CD4-positive, alpha-beta T cell treated with Interleukin-10 for 1 hour (primary cell): Measurements from ENCODE around the gene BCAN.
A peak's percentile ranks its signal among the peaks of the same experiment; 100 is the strongest.
"Not testable (repeated sequence)": the region's sequence is repeated elsewhere in the genome, so short reads cannot be mapped to it uniquely, and the experiment has no call there.

Experiments
- DNase-seq: peaks from one replicate; pipeline ENCODE4 v3.0.0-alpha.2; 2020

The BCAN gene, protein sequence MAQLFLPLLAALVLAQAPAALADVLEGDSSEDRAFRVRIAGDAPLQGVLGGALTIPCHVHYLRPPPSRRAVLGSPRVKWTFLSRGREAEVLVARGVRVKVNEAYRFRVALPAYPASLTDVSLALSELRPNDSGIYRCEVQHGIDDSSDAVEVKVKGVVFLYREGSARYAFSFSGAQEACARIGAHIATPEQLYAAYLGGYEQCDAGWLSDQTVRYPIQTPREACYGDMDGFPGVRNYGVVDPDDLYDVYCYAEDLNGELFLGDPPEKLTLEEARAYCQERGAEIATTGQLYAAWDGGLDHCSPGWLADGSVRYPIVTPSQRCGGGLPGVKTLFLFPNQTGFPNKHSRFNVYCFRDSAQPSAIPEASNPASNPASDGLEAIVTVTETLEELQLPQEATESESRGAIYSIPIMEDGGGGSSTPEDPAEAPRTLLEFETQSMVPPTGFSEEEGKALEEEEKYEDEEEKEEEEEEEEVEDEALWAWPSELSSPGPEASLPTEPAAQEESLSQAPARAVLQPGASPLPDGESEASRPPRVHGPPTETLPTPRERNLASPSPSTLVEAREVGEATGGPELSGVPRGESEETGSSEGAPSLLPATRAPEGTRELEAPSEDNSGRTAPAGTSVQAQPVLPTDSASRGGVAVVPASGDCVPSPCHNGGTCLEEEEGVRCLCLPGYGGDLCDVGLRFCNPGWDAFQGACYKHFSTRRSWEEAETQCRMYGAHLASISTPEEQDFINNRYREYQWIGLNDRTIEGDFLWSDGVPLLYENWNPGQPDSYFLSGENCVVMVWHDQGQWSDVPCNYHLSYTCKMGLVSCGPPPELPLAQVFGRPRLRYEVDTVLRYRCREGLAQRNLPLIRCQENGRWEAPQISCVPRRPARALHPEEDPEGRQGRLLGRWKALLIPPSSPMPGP

DNA sequence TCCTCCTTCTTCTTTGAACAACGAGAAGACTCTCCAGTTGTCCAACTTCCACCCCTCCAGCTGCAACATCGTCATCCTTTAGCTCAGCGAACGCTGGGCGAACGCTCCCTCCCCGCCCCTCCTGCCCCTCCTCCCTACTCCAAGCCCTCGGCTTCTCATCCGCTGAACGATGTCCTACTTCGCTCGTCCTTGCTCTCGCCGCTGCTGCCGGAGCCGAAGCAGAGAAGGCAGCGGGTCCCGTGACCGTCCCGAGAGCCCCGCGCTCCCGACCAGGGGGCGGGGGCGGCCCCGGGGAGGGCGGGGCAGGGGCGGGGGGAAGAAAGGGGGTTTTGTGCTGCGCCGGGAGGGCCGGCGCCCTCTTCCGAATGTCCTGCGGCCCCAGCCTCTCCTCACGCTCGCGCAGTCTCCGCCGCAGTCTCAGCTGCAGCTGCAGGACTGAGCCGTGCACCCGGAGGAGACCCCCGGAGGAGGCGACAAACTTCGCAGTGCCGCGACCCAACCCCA lies at the start of gene BCAN:
TSS of gene BCAN (plus strand) at position 357 of the 504 bp plus-strand sequence. CDS start 3,938 bp downstream, outside the sequence.
- DNase-seq: no peak

DNA sequence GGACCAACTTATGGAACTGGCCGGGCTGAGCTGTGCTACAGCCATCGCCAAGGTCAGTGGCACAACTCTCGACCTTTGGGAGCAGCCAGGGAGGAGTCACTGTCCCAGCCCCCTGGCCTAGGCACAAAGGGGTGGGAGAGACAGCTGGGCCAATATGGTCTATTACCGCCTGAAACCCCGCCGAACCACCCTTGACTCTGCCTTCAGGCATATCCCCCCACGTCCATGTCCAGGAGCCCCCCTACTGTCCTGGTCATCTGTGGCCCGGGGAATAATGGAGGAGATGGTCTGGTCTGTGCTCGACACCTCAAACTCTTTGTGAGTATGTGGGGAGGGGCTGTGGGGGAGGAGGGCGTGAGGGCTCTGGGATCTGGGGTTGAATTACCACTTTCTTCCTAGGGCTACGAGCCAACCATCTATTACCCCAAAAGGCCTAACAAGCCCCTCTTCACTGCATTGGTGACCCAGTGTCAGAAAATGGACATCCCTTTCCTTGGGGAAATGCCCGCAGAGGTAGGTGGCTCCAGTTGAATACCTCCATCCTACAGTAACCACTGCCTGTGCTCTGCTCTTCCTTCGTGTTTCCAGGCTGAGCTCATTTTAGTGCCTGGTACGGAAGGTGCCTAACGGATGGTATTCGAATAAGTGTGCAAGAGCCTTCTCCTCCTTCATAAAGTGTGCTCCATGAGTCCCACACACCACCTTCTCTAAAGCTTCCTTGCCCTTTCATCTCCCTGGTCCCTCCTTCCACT lies 49.6 kb upstream of the BCAN start:
- DNase-seq: no peak

DNA sequence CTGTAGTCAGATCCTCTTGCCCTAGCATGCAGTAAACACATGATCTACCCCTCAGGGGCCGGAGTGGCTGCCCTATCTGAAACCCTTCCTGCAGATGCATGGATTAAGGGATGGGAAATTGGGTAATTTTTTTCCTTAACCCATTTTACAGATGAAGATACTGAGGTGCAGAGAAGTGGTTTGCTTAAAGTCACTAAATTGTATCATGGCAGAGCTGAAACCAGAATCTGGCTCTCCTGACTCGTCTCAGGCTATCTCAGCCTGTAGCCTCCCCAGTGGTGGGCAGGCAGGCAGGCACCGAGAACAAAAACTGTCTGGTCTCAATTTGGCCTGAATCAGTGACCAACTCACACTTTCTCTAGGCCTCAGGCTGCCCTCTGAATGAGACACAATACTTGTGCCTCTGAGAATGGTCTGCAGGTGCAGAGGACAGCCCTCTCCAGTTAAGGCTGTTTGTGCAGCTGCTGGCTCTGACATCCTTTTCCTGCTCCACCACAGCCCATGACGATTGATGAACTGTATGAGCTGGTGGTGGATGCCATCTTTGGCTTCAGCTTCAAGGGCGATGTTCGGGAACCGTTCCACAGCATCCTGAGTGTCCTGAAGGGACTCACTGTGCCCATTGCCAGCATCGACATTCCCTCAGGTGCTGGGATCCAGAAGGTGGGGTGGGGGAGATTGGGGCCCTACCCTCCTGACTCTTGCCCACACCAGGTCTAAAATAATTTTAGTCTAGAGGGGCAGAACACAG lies 48.8 kb upstream of the BCAN start:
- DNase-seq: no peak

DNA sequence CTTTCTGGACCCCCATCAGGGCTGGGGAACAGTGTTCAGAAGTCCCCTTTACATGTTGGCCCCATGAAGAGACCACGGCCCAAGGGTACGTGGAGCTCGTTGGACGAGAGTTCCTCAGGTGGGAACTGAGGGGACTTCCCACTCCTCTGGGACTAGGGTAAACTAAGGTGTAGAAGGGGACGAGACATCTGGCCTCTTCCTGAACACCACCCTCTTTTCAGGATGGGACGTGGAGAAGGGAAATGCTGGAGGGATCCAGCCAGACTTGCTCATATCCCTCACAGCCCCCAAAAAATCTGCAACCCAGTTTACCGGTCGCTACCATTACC lies 48.3 kb upstream of the BCAN start:
- DNase-seq: no peak

DNA sequence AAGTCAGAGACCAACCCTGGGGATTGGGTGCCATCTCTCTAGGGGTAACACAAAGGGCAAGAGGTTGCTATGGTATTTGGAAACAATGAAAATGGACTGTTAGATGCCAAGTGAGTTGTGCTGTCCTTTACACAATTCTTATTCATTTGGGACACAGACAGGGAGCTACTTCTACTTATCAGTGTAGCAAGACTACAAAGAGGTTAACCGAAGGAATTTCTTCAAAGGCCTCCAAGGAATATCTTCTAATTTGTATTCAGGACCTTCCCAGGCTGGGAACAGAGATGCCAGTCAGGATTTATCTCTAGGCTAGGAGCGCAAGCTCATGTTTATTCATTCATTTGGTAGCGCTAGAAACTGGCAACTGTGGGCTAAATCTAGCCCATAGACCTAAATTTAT lies 47.7 kb upstream of the BCAN start:
- DNase-seq: no peak

DNA sequence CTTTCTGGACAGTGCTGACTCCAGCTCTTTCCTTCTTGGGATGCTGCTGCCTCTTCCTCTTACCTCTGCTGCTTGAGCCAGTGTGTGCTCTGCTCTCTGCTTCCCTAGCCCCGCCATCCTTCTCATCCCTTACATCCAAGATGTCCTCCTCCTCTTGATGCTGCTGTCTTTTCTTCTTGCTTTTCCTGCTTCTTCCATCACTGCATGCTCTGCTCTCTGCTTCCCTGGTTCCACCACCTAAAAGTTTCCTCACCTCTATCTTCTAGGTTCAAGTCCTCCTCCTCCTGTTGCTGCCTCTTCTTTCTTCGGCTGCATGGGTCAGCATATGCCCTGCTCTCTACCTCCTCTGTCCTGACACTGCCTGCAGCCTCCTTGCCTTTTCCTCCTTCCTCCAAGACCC lies 46.9 kb upstream of the BCAN start:
- no peak for DNase-seq

DNA sequence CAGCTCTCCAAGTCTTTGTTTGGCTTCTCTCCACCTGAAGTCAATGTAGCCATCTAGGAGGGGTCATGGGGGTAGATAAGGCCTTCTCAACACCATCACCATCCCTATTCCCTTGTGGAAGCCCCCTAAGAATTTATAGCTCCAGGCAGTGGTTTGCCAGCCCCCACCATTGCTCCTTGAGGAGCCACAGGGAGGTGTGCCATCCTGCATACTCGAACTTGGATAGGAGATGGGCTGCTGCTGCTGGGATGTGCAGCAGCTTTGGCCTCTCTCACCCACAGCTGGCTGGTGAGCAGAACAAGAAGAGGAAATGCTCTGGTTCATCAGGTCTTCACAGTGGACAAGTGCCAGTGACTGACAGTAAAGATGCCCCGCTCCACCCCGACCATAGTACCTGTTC lies 45.5 kb upstream of the BCAN start:
- DNase-seq: no peak

DNA sequence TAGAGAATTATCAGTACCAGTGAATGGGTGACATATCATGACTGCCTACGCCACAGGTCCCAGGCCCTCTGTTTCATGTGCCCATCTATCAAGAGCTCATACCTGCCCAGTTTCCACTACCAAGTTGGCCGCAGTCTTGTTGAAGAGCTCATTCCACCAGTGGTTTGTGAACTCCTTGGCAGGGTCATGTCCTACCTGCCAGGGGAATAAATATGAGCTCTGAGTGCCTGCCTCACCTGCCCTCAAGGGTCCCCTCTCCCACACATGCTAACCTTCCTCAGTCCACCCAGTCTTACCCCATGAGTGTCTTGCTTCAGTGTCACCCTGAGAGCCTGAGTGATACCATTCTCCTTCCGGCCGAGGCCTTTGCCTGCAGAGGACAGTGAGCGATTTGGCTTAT lies 43.8 kb upstream of the BCAN start:
- DNase-seq: no peak

DNA sequence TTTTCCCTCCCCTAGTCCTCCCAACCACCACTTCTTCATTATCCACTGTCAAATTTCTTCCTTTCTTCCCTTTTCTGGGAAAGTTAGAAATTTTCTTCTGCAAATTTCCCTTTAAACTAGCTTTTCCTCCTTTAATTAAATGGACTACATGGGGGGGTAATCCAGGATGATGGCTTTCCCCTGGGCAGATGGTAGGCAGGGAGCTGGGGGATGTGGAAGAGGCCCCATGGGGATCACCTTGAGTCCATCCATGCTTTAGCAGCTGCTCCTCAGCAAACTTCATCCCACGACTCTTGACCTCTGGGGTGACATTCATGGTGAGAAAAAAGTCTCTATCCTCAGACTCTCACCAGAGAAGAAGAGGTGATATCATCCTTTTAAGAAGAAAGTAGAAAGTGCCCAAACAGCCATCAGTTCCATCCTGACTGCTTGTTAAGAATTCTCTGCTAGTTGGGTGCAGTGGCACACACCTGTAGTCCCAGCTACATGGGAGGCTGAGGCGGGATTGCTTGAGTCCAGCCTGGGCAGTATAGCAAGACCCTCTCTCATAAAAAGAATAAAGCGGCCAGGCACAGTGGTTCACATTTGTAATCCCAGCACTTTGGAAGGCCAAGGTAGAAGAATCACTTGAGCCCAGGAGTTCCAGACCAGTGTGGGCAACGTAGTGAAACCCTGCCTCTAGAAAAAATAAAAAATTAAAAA lies 43.0 kb upstream of the BCAN start:
- DNase-seq: no peak

DNA sequence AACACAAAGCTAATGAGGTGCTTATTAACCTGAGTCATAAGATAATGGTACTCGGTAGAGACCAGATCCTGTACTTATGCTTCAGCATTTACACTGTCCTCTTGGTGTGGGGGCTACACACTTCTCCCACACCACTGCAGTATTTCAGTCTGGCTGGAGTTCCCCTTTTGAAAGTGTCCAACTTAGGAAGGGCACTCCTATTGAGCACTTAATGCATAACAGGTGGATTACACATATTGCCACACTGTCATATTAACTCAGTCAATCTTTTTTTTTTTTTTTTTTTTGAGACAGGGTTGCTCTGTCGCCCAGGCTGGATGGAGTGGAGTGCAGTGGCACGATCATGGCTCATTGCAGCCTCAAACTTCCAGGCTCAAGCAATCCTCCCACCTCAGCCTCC lies 42.1 kb upstream of the BCAN start:
- peak; percentile 48 for DNase-seq

DNA sequence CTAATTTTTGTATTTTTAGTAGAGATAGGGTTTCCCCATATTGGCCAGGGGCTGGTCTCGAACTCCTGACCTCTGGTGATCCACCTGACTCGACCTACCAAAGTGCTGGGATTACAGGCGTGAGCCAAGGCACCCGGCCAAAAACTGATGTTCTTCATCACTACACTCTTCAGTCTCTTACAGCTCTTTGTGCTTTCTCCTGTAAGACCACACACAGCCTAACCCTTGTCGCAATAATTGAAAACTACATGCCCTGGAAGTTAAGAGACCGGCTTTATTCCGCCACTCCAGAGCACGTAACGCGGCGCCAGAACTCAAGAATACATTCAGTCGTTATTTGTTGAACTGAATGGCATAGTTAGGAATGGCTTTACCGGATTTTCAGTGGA lies 41.2 kb upstream of the BCAN start:
- DNase-seq: no peak

DNA sequence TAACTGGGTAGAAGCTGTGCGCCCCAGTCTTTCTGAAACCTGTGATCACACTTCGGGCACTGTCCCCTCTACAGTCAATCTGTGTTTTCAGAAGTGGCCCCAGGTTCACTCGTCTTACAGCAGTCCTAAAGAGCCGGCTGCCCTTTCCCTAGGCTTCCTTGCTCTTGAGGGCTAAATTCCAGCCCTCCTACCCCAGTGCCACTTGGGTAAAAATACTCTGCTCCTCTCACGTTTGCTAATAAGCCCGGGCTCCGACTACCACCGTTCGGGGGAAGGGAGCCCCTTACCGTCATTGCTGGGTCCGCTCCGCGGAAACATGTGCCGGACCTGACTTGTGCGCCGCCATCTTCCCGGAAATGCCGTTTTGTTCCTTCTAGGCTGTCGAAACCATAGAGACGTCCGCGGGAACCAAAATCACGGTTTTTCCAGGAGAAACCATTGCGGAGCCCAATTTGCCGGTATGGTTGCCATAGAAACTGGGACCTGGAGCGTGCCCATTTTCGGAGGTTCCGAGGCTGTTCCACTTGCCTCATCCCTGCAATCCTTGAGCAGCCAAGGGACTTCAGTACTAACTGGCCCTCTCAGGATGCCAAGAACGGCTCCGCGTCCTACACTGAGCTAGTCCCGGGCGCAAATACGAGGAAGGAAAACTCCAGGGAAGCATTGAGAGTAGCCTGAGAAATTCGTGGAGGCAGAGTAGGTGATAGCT lies 40.6 kb upstream of the BCAN start, which contains the start of gene GPATCH4:
TSS of gene GPATCH4 (minus strand) at position 358 of the 709 bp plus-strand sequence.
- DNase-seq: peak; percentile 86

DNA sequence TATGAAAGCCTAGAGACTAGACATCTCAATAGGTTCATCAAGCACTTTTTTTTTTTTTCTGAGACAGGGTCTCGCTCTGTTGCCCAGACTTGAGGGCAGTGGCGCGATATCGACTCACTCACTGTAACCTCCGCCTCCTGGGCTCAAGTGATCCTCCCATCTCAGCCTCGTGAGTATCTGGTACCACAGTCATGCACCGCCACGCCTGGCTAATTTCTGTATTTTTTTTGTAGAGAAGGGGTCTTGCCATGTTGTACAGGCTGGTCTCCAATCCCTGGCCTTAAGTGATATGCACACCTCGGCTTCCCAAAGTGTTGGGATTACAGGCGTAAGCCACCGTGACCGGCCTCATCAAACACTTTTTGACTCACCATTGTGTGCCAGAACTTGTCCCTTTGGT lies 40.0 kb upstream of the BCAN start:
- no peak for DNase-seq

DNA sequence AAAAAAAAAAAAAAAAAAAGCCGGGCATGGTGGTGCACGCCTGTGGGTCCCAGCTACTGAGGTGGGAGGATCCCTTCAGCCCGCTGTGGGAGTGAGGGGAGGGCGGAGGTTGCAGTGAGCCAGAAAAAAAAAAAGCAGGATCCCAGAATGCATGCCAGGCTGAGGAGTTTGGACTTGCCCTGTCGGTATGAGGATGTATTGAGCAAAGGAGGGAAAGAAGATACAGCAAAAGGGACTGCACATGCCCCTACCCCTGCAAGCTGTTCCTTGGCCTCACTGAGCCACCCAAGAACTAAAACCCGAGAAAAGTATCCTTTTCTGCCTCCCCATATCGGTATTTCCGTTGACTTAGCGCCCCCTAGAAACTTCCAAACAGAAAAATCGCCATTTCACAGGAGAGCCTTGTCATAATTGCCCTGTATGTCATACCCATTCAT lies 39.3 kb upstream of the BCAN start:
- DNase-seq: peak; percentile 33

DNA sequence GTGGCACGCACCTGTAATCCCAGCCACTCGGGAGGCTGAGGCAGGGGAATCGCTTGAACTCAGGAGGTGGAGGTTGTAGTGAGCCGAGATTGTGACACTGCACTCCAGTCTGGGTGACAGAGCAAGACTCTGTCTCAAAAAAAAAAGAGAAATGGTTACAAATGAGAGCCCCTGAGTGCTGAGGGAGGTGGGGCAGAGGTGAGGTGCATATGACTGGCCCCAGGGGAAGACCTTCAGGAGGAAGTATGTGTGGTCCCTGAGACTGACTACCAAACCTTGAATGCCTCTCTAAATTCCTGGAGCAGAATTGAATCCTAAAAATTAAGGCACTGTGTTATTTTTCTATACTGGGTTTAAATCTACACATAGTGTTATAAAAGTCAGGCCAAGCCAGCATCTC lies 34.6 kb upstream of the BCAN start:
- not testable (repeated sequence) for DNase-seq

DNA sequence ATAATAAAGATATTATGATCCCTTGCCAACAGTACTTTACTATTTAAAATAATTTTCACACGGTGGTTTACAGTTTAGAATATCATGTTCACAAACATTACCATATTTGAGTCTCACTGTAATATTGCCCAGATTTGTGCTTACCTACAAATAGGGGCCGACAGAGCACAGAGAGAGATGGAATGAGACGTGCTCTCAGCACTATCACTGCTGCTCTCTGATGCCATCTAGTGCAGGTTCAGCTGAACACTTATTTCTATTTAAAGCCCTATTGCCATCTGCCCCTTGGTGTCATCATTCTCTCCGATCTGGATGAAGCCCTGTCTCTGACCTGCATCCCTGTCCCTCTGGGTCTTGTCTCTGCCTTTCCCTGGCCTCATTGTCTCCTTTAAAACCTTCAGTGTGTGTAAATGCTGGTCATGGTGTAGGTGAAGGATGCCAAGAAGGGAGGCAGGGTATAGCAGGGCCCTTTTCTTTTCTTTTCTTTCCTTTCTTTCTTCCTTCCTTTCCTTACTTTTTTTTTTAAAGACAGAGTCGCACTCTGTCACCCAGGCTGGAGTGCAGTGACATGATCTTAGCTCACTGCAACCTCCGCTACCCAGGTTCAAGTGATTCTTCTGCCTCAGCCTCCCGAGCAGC lies 33.8 kb upstream of the BCAN start:
- peak; percentile 81 for DNase-seq

DNA sequence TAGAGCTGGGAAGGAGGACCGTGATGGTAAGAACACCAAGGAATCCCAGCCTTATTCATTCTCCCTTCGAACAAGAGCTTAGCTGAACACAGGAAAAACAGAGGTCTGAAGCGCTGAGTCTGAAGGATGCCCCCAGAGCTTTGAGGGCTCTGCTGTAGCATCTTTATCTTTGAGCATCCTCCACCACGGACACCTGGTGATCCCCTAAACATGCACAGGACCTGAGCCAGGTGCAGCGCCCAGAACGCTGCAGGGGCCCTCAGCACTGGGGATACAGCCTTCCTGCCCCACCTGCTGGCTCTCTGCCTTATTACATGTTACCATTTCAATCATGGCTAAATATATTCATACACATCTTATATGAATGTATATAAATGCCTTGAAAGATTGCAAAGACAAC lies 32.9 kb upstream of the BCAN start:
- peak; percentile 67 for DNase-seq

DNA sequence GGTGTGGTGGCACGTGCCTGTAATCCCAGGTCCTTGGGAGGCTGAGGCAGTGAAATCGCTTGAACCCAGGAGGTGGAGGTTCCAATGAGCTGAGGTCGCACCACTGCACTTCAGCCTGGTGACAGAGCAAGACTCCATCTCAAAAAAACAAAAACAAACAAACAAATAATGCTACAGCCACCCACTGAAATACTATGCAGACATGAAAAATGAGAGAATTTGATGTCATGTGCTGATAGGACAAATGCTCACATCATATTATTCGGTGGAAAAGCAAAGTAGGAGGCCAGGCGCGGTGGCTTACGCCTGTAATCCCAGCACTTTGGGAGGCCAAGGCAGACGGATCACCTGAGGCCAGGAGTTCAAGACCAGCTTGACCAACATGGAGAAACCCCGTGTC lies 31.8 kb upstream of the BCAN start:
- not testable (repeated sequence) for DNase-seq

DNA sequence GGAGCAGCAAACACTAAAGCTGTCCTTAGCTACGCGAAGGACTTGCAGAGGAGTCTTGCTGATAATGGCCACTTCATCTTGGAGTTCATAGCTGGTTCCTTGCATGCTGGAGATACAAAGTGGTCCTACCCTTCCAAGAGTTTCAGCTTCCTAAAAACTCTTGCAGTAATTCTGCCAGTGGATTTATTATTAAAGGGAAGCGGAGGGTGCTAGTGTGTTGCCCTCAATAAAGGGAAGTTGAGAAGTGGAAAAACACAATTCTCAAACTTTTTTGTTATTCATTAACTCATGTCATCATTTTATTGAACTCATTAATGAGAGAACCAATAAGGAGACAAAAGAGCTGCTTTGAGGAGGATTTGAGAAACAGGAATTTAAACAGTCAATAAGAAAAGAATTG lies 29.3 kb upstream of the BCAN start:
- DNase-seq: no peak

DNA sequence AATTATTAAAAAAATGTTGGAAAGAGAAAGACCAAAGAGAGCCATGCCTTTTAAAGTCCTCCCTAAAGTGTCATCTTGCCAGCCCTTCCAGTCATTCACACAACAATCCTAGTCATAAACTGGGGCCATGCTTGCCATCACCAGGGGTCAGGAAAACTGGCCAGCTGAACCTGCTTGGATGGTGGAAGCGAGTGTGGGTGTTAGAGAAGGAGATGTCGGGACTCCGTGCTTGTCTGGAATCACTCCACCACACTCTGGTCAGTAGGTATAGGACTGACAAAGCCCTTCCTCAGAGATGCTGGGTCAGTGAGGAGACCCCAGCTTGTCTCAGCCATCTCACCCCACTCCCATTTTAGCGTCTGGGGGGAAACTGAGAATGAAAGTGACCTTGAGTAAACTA lies 26.0 kb upstream of the BCAN start:
- no peak for DNase-seq

DNA sequence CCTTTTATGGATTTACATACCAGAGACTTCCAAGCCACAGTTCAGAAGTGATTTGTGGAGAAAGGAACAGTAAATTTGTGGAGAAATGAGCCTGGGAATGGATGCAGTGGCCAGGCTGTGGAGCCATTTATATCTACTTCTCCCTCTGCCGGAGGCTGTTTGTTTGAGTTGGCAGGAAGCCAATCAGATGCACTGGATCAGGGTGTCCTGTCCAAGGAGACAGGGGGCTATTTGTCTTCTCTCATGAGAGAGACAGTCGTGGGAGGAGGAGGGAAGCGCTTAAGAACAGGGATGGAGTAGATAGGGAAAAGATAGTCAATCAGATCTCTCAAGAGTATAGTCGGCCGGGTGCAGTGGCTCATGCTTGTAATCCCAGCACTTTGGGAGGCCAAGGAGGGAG lies 25.5 kb upstream of the BCAN start:
- DNase-seq: no peak
